Uterus (tissue), 2 donors: Measurements from ENCODE around the gene NEGR1.

Experiments used
- CTCF ChIP-seq, 4 experiments: fragments of 200-600 bp in 2 of 4; fragments of 450-650 bp in 2 of 4; sonication (generic) in 2 of 4; IDR thresholded peaks; one replicate each; pipeline ENCODE4 v1.5.1; 2016 to 2019; ENCODE audit warnings: antibody characterized with exemption in 4 of 4, mild to moderate bottlenecking in 2 of 4, moderate library complexity in 1 of 4
- POLR2A ChIP-seq, 2 donors: fragments of 450-650 bp; IDR thresholded peaks; one replicate each; pipeline ENCODE4 v1.6.1; 2016; ENCODE audit warnings: antibody characterized with exemption in 2 of 2, mild to moderate bottlenecking in 1 of 2, moderate library complexity in 1 of 2

GRCh38 chr1:72034827-72035226 lies 247.5 kb downstream of the NEGR1 start:
- TF ChIP-seq POLR2A (IDR thresholded peaks at IDR 0.05) = no peak
- no peak for TF ChIP-seq CTCF (IDR thresholded peaks at IDR 0.05)
